Loucy (cell line): ENCODE results near the gene ZBTB16.

Source experiments
- H2AFZ ChIP-seq: fragments of 200-600 bp; sonication (generic); 2 replicates; pipeline ENCODE4 v1.6.0; 2016; ENCODE audit warnings: antibody characterized with exemption, mild to moderate bottlenecking, low read length, moderate library complexity
- H3F3A ChIP-seq: fragments of 200-600 bp; 2 replicates; pipeline ENCODE4 v1.6.0; 2016; ENCODE audit warnings: antibody characterized with exemption, low read depth, mild to moderate bottlenecking
- H3K27me3 ChIP-seq: fragments of 200-600 bp; sonication (generic); 2 replicates; pipeline ENCODE4 v1.6.1; 2014; ENCODE audit warnings: low read length, mild to moderate bottlenecking; ENCODE audit not compliant: insufficient read depth, poor library complexity, severe bottlenecking
- H3K36me3 ChIP-seq: fragments of 200-600 bp; sonication (generic); 2 replicates; pipeline ENCODE4 v1.6.1; 2016; ENCODE audit warnings: low read length; ENCODE audit not compliant: insufficient read depth
- H3K4me1 ChIP-seq: fragments of 200-600 bp; sonication (generic); 2 replicates; pipeline ENCODE4 v1.5.1; 2014; ENCODE audit warnings: low read length, mild to moderate bottlenecking; ENCODE audit not compliant: insufficient read depth, poor library complexity, severe bottlenecking
- H3K4me2 ChIP-seq: fragments of 200-600 bp; sonication (generic); 2 replicates; pipeline ENCODE4 v1.6.0; 2014; ENCODE audit warnings: antibody characterized with exemption, low read length, low read depth, mild to moderate bottlenecking; ENCODE audit not compliant: poor library complexity, severe bottlenecking
- H3K4me3 ChIP-seq: fragments of 200-600 bp; sonication (generic); 2 replicates; pipeline ENCODE4 v1.5.1; 2014; ENCODE audit warnings: low read length, mild to moderate bottlenecking, mixed read lengths; ENCODE audit not compliant: poor library complexity, severe bottlenecking
- H3K79me2 ChIP-seq: fragments of 200-600 bp; sonication (generic); 2 replicates; pipeline ENCODE4 v1.6.1; 2014; ENCODE audit warnings: low read length; ENCODE audit not compliant: insufficient read depth
- H3K9ac ChIP-seq: fragments of 200-600 bp; sonication (generic); 2 replicates; pipeline ENCODE4 v1.6.0; 2014; ENCODE audit warnings: mild to moderate bottlenecking, low read depth, low read length, moderate library complexity; ENCODE audit not compliant: poor library complexity, severe bottlenecking
- H3K9me2 ChIP-seq: fragments of 200-600 bp; sonication (generic); replicated peaks from 2 replicates; pipeline ENCODE4 v1.6.1; 2016; ENCODE audit warnings: low read depth, low read length, mixed read lengths
- H3K9me3 ChIP-seq: fragments of 200-600 bp; sonication (generic); 2 replicates; pipeline ENCODE4 v1.6.1; 2014; ENCODE audit warnings: mild to moderate bottlenecking, antibody characterized with exemption, low read length, low read depth; ENCODE audit not compliant: insufficient read depth
- H4K20me1 ChIP-seq: fragments of 200-600 bp; sonication (generic); 2 replicates; pipeline ENCODE4 v1.6.0; 2014; ENCODE audit warnings: antibody characterized with exemption, low read length, mild to moderate bottlenecking; ENCODE audit not compliant: insufficient read depth, poor library complexity, severe bottlenecking
- CTCF ChIP-seq: fragments of 200-600 bp; sonication (generic); conservative IDR thresholded peaks from 2 replicates; pipeline ENCODE4 v1.5.1; 2014; ENCODE audit warnings: mild to moderate bottlenecking, antibody characterized with exemption, low read length
- EZH2phosphoT487 ChIP-seq: fragments of 200-600 bp; IDR thresholded peaks from 2 replicates; pipeline ENCODE4 v1.6.1; 2018; ENCODE audit warnings: antibody characterized with exemption, mild to moderate bottlenecking, moderate library complexity, borderline replicate concordance

Gene ZBTB16

GRCh38 chr11:114019046-114019445 lies 40.5 kb upstream of the ZBTB16 start:
- Histone ChIP-seq H3K4me1 (no peaks in the 10 kb centered on the region), H3K79me2 (no peaks in the 10 kb centered on the region), H2AFZ (no peak overlapping the region), H3K9ac (no peak overlapping the region), H3K27me3 (no peaks in the 10 kb centered on the region), H3K4me2 (no peak overlapping the region), H3K36me3 (no peaks in the 10 kb centered on the region), H3K4me3 (no peak overlapping the region), H4K20me1 (no peaks in the 10 kb centered on the region), H3K9me3 (no peaks in the 10 kb centered on the region), H3K9me2 (no peaks in the 10 kb centered on the region), H3F3A (no peaks in the 10 kb centered on the region)
- TF ChIP-seq EZH2phosphoT487 (no peak), CTCF (no peak)

- H3K9ac ChIP-seq = no peak overlapping the region
- H4K20me1 ChIP-seq = no peaks in the 10 kb centered on the region
- no peak overlapping the region for H2AFZ ChIP-seq
- no peaks in the 10 kb centered on the region for H3K79me2 ChIP-seq
- H3K4me3 ChIP-seq = no peak overlapping the region
- H3K27me3 ChIP-seq = no peaks in the 10 kb centered on the region
- no peaks in the 10 kb centered on the region for H3K9me3 ChIP-seq
- no peaks in the 10 kb centered on the region for H3K9me2 ChIP-seq
- no peaks in the 10 kb centered on the region for H3F3A ChIP-seq
- H3K4me2 ChIP-seq = no peak overlapping the region
- no peak for TF ChIP-seq CTCF
- no peak for TF ChIP-seq EZH2phosphoT487
- no peaks in the 10 kb centered on the region for H3K4me1 ChIP-seq
- H3K36me3 ChIP-seq = no peaks in the 10 kb centered on the region
Measured at GRCh38 chr11:114019574-114019973, 39.9 kb upstream of the ZBTB16 start.

- Histone ChIP-seq H3K9ac (no peak overlapping the region), H3K79me2 (no peaks in the 10 kb centered on the region), H3K27me3 (no peaks in the 10 kb centered on the region), H3K4me3 (no peak overlapping the region), H4K20me1 (no peaks in the 10 kb centered on the region), H3K36me3 (no peaks in the 10 kb centered on the region), H3K4me2 (no peak overlapping the region), H2AFZ (no peak overlapping the region), H3F3A (no peaks in the 10 kb centered on the region), H3K9me3 (no peaks in the 10 kb centered on the region), H3K4me1 (peaks cover 19% of the 10 kb centered on the region), H3K9me2 (no peaks in the 10 kb centered on the region)
- TF ChIP-seq EZH2phosphoT487 (no peak), CTCF (no peak)
Measured at GRCh38 chr11:114025329-114025907, 34.1 kb upstream of the ZBTB16 start.
